Keratinocyte (primary cell): ENCODE results near the gene PPT2.

Source experiments
- EZH2 ChIP-seq: IDR thresholded peaks from one replicate; pipeline ENCODE4 v1.6.1; 2012; ENCODE audit warnings: inconsistent platforms, mild to moderate bottlenecking, low read length, moderate library complexity
- TF ChIP-seq, protein P1 (sequence below), 3 experiments: IDR thresholded peaks in 1 of 3; conservative IDR thresholded peaks in 1 of 3; optimal IDR thresholded peaks in 1 of 3; 2 replicates in 2 of 3; 3 replicates in 1 of 3; pipeline versions ENCODE3 to v1.5.1; 2011; ENCODE audit warnings: low read length in 3 of 3, mild to moderate bottlenecking in 3 of 3, moderate library complexity in 2 of 3, control low read depth in 1 of 3, inconsistent platforms in 1 of 3; ENCODE audit not compliant: insufficient read depth in 2 of 3; ENCODE audit errors: extremely low read depth in 1 of 3

DNA sequence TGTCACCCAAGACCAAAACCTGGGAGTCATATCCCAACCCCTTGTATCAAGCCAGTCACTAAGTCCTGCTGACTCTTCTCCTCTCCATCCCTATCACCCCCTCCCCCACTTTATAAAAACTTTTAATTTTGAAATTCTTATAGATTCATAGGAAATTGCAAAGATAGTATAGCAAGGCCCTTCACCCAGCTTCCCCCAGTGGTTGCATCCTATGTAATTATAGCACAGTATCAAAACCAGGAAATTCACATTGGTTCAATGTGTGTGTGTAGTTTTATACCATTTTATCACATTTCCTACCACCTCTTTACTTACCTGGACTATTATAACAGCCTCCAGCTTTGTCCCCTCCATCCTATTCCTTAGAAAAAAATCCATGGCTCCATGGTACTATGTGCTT, 4.1 kb downstream of the PPT2 start:
- TF ChIP-seq, protein P1, sequence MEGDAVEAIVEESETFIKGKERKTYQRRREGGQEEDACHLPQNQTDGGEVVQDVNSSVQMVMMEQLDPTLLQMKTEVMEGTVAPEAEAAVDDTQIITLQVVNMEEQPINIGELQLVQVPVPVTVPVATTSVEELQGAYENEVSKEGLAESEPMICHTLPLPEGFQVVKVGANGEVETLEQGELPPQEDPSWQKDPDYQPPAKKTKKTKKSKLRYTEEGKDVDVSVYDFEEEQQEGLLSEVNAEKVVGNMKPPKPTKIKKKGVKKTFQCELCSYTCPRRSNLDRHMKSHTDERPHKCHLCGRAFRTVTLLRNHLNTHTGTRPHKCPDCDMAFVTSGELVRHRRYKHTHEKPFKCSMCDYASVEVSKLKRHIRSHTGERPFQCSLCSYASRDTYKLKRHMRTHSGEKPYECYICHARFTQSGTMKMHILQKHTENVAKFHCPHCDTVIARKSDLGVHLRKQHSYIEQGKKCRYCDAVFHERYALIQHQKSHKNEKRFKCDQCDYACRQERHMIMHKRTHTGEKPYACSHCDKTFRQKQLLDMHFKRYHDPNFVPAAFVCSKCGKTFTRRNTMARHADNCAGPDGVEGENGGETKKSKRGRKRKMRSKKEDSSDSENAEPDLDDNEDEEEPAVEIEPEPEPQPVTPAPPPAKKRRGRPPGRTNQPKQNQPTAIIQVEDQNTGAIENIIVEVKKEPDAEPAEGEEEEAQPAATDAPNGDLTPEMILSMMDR (optimal IDR thresholded peaks at IDR 0.05 in 1 of 3, IDR thresholded peaks at IDR 0.05 in 1 of 3, conservative IDR thresholded peaks at IDR 0.05 in 1 of 3; ENCODE audit: extremely low read depth in 1 of 3, insufficient read depth in 2 of 3, low read length in 3 of 3): no peak
- TF ChIP-seq EZH2: no peak
